VCaP (cell line): ENCODE data around the gene ITGB8.

Experiments
- H3K27ac ChIP-seq: fragments of 450-650 bp; 2 replicates; pipeline ENCODE4 v1.5.1; 2017
- TF ChIP-seq, protein P1 (sequence below): fragments of 450-650 bp; conservative IDR thresholded peaks from 2 replicates; pipeline ENCODE4 v1.5.1; 2017; ENCODE audit warnings: mild to moderate bottlenecking, moderate library complexity

ITGB8 gene

DNA sequence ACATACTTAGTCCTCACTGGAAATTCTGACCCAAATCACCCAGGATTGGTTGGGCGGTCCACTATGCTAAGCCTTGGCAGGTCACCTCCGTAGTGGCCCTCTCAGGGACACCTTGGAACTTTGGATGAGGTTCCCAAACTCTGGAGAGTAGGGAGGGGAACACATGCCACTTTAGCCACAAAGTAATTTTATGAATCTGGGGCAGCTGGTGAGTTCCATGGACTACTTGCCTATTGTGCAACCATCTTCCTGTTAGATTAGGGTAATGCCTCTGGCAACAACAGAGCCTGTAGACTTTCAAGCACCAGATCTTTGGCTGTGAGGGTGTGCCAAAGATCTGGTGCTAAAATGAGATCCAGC is 77.7 kb downstream of the ITGB8 start:
- H3K27ac ChIP-seq = no peak overlapping the region
- TF ChIP-seq, protein P1, sequence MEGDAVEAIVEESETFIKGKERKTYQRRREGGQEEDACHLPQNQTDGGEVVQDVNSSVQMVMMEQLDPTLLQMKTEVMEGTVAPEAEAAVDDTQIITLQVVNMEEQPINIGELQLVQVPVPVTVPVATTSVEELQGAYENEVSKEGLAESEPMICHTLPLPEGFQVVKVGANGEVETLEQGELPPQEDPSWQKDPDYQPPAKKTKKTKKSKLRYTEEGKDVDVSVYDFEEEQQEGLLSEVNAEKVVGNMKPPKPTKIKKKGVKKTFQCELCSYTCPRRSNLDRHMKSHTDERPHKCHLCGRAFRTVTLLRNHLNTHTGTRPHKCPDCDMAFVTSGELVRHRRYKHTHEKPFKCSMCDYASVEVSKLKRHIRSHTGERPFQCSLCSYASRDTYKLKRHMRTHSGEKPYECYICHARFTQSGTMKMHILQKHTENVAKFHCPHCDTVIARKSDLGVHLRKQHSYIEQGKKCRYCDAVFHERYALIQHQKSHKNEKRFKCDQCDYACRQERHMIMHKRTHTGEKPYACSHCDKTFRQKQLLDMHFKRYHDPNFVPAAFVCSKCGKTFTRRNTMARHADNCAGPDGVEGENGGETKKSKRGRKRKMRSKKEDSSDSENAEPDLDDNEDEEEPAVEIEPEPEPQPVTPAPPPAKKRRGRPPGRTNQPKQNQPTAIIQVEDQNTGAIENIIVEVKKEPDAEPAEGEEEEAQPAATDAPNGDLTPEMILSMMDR = no peak

DNA sequence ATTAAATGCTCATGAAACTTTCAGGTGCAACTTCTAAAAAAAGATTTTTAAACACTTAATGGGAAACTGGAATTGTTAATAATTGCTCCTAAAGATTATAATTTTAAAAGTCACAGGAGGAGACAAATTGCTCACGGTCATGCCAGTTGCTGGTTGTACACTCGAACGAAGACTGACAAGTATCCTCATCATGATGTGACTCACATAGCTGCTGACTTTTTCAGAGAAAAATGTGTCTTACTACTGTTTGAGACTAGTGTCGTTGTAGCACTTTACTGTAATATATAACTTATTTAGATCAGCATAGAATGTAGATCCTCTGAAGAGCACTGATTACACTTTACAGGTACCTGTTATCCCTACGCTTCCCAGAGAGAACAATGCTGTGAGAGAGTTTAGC is 79.3 kb downstream of the ITGB8 start:
- TF ChIP-seq, protein P1 = no peak
- H3K27ac ChIP-seq = no peak overlapping the region

DNA sequence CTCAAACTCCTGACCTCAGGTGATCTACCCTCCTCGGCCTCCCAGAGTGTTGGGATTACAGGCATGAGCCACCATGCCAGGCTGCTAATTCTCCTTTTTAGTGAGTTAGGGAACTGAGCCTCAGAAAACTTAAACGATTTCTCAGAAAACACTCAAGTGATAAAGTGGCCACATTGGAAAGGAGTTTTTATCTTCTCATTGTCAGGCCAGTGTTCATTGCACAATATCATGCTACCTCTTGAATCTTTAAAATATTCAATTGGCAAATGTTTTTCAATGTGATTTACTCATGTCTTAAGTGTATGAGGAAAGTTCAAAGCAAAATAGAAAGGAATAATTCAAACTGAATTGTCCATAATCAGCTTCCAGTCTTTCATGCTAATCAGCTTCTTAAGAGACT is 80.7 kb downstream of the ITGB8 start:
- TF ChIP-seq, protein P1 = no peak
- no peak overlapping the region for H3K27ac ChIP-seq

DNA sequence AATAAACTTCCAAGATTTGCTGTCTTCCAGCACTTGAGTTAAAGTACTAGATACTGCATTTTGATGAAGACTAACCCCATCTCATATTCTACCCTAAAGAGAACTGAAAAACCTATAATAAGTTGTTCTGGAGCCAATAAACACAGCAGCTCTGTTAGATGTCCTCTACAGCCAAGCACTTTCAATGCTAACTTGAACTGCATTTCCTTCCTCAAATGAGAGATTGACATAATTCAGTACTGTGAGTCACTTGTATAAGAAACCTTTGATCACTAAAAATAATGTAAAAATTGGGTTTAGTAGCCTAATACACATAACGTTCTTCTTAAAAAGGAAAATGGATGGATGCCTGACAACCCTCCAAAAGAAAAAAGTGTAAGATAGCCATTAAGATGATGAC is 81.3 kb downstream of the ITGB8 start:
- no peak overlapping the region for H3K27ac ChIP-seq
- TF ChIP-seq, protein P1 = no peak

DNA sequence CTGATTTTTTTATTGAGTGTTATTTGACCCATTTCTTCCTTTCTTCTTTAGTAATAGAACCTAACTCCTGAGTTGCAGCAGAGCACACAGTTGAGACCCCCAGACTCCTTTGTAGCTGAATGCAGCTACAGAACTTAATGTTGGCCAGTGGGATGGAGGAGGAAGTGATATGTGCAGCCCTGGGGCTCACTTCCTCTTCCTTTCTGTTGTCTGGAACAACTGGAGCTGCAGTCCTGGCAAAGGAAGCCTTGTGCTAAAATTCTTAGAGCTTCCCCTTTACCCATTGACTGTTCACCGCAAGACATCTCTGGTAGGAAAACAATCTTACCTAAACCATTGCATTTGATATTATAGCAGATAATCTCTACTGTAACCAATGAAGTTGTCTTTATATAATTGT is 86.6 kb downstream of the ITGB8 start:
- TF ChIP-seq, protein P1 = no peak
- H3K27ac ChIP-seq = peak overlapping the region; percentile 62

DNA sequence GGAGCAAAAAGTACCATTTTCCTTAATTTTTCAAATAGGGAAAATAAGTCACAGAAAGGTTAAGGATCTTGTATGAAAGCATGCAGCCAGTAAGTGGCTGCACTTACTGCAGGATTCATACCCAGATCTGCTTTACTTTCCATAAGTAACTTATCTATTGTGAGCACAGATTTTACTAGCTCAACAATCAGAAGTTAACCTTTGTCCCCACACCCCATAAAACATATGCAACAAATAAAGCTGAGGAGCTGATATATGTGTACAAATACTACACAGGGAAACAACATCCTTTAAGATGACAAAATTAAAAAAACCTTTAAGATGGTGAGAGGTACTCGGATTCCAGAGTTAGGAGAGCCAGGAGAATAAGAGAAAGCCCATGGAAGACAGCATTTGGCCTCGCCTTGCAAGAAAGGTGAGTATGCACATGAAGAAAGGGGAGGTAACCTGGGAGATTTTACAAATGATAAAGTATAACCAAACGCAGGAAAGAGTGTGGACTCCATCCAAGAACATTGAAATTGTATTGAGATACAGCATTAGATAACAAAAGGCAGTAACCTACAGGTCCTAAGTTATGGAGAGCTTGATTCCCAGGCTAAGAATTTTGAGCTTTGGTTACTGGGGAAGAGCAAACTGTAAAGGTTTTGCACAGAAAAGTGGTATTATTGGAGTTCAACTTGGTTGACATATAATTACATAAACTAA is 87.1 kb downstream of the ITGB8 start:
- TF ChIP-seq, protein P1 = no peak
- peak overlapping the region; percentile 62 for H3K27ac ChIP-seq

DNA sequence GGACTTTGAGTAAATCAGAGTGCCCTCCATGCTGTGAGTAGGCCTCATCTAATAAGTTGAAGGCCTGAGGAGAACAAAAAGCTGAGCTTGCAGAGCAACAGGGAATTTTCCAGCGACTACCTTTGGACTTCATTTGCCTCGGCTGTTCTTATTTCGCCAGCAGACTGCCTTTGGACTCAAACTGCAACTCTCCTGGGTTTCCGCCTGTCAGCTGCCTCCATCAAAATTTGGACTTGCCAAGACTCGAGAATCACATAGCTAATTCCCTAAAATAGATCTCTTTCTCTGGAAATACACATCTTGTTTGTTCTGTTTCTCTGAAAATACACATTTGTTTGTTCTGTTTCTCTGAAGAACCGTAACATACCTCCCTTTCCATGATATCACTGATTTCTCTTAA is 93.8 kb downstream of the ITGB8 start:
- no peak overlapping the region for H3K27ac ChIP-seq
- TF ChIP-seq, protein P1 = no peak
